HG03064 (cell line): ENCODE data around the gene HMGCLL1.

Experiments
- ATAC-seq: cut with Tn5 transposase; IDR thresholded peaks from one replicate; pipeline ENCODE4 v1.9.1; 2021; ENCODE audit warnings: low read depth; ENCODE audit not compliant: unreplicated experiment

HMGCLL1 gene

GRCh38 chr6:55536391-55536956, 42.5 kb downstream of the HMGCLL1 start:
- ATAC-seq, result no peak

- ATAC-seq, result no peak
Observed at GRCh38 chr6:55531496-55531895, 47.5 kb downstream of the HMGCLL1 start.

DNA sequence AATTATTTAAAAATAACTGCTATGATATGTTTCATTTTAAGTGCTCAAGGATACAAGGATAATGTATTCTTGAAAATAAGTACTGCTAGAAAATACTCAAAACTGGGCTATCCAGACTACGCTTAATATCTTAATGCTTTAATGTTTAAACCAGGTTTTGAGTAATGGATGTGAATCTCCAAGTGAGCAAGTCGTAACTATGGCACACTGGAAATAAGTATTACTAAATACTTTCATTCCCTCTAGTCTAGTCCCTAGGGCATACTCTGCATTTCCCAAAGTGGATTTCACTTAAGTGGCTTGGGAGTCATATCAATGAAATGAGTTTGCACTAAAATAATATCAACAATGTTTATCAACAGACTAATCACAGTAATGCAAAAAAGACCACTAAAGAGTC, 48.1 kb downstream of the HMGCLL1 start:
- no peak for ATAC-seq

DNA sequence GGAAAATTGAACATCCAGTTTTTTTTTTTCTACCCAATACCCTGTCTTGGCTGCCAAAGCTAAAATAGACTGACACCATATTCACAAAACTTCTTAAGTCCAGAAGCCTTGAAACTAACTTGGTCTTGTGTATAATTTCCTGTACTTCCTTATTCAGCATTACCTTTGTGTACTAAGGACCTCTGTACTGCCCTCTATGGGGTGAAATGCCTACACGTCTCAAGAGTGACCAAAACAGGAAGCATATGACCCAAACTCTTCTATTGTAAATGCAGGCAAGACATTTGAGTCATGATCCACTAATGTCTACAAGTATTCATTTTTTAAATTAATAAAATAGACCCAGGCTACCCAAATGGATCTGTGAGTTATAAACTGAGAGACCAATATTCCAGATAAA, 50.4 kb downstream of the HMGCLL1 start:
- no peak for ATAC-seq

- no peak for ATAC-seq
Observed at GRCh38 chr6:55524441-55524840, 54.6 kb downstream of the HMGCLL1 start.

DNA sequence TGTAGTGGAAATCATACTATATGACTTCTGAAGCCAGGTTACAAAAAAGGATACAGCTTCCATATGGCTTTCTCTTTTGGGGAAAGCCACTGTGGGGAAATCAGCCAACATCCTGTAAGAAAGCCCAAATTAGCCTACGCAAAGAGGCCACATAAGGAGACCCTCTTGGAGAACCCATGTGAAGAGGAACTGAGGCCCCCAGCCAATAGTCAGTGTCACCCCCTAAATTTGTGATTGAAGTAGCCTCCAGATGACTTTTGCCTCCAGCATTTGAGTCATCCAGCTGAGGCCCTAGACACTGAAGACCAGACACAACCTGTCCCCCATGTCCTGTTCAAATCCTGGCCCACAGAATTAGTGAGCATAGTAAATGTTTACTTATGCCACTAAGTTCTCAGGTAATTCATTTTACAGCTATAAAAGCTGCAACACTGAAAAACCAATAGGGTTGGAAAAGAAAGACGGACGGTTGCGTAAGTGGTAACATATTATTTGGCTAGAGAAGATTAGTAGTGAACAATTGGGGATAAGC, 60.4 kb downstream of the HMGCLL1 start:
- no peak for ATAC-seq

- ATAC-seq, result no peak
Observed at GRCh38 chr6:55516736-55517135, 62.3 kb downstream of the HMGCLL1 start.

DNA sequence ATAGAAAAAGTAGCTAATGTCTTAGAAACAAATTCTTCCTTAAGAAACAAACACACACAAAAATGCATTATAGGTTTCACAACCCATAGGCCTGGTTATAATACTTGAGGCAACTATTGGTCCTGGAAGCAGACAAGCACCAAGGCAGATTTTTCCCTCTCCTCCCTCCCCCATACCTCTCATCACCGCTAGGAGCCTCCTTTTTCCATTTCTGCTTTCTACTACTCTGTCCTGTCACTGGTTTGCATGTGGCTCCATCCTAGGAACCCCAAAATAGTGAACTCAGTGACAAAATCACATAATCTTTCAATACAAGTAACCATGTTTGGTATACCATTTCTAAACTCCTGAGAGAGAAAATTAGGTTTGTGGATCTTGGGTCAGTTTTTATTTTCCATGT, 66.1 kb downstream of the HMGCLL1 start:
- no peak for ATAC-seq

GRCh38 chr6:55511122-55511800, 67.7 kb downstream of the HMGCLL1 start:
- no peak for ATAC-seq

GRCh38 chr6:55499591-55499990, 79.4 kb downstream of the HMGCLL1 start:
- no peak for ATAC-seq

GRCh38 chr6:55497694-55498093, 81.3 kb downstream of the HMGCLL1 start:
- ATAC-seq, result no peak

- ATAC-seq, result no peak
Observed at GRCh38 chr6:55496201-55496600, 82.8 kb downstream of the HMGCLL1 start.

DNA sequence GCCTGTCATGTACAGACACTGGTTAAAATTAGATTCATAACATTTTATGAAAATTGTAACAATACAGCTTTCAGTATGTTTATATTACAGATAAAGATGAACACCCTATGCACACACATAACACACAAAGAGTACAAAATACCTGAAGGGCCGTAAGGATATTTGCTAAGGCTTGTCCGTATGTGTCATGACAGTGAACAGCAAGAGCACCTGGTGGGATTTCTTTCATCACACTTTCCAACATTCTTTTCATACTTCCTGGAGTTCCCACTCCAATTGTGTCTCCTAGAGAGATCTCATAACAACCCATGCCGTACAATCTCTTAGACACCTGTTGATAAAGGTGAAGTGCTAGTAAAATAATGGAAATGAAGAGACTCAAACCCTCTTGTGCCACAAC, 83.7 kb downstream of the HMGCLL1 start:
- ATAC-seq, result no peak

DNA sequence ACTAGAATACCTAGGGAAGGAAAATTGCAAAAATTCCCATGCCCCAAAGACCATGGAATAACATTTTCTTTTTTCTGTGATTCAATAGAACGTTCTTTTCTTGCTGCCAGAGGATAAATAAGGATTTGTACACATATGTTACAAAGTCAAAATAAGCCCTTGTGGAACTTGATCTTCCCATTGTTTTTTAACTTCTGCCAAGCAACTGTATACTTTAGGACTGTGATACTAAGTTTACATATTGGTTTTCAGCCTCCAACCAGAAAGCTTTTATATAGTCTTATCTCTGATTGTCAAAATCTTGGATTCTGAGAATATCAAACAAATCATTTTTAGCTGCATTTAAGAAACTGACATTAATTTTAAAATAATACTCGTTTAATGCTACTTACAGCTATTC, 84.6 kb downstream of the HMGCLL1 start:
- ATAC-seq, result no peak

DNA sequence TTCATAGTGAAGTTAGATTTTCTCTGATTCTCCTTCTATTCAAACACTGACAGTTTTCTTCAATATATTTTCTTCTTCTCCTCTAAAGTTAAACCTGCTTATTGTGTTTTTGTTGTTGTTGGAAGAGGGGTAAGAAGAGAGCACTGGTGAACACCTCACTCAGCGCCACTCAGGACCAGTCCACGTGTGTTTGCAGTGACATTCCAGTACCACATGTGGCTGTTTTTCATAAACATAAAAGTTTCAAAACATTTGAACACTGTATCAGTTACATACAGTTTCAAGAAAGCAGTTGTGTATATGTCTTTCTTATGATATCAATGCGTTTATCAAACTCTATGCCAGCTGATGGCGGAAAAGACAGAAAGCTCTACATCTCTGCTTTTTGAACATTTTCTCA, 86.7 kb downstream of the HMGCLL1 start:
- no peak for ATAC-seq

GRCh38 chr6:55490871-55491270, 88.1 kb downstream of the HMGCLL1 start:
- no peak for ATAC-seq

- ATAC-seq, result no peak
Observed at GRCh38 chr6:55474382-55474781, 104.6 kb downstream of the HMGCLL1 start.

GRCh38 chr6:55473722-55474121, 105.3 kb downstream of the HMGCLL1 start:
- ATAC-seq, result no peak

- ATAC-seq, result no peak
Observed at GRCh38 chr6:55469951-55470366, 109.0 kb downstream of the HMGCLL1 start.

GRCh38 chr6:55456016-55456415, 123.0 kb downstream of the HMGCLL1 start:
- ATAC-seq, result no peak

GRCh38 chr6:55450005-55450404, 129.0 kb downstream of the HMGCLL1 start:
- ATAC-seq, result no peak

DNA sequence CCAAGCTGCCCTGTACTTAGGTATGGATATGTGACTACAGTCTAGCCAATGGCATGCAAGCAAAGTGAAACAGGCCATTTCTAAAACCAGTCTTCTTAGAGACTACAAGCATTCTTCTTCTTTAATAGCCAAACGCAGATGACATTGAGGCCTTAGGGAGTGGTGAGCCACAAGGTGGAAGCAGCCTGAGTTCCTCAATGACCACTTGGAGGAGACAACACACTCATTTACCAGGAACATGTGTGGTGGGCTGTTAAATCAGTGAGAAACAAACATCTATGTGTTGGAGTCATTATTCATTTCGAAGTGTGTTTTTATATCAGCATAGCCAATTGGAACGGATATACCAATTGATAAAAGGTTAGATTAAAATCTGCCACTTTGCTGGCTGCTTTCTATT, 129.8 kb downstream of the HMGCLL1 start:
- ATAC-seq, result no peak
